ENCODE data around the gene LRRC8B.

LRRC8B gene

DNA sequence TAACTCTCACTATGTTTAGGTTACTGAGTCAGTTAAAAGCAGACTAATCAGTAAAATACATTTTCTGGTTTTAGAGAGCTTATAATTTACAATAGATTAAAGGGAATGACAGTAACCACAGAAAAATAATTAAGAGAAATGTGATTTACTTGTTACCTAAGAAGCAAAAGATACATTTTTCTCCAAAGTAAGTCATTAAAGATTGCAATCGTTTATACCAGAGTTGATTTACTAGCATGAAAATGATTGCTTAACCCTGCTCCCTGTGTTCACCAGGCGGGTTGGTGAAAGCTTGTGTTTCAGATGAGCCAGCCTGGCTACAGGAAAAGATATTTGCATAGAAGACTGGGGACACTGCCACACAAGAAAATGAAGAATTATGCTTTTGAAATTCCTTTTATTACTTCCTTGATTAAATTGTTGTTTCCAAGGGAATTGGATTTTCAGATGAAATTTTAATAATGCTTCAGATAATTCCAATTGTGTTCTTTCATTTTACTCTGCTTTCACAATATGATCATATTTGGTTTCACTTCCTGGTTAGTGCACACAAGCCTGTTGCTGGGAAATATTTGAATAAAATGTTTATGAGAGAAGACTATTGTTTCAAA is 27.9 kb downstream of the LRRC8B start:
- peak overlapping the region; percentile 80 for H3K27ac ChIP-seq
- TF ChIP-seq CTCF (conservative IDR thresholded peaks at IDR 0.05) = no peak

GRCh38 chr1:89553157-89553556 is 28.5 kb downstream of the LRRC8B start:
- H3K27ac ChIP-seq = peak overlapping the region; percentile 80

GRCh38 chr1:89555550-89555949 is 30.9 kb downstream of the LRRC8B start:
- H3K27ac ChIP-seq = peak overlapping the region; percentile 80; the same call in 1 of the 2 replicates
- TF ChIP-seq CTCF (conservative IDR thresholded peaks at IDR 0.05) = no peak

More at GRCh38 chr1:89553157-89553556, 28.5 kb downstream of the LRRC8B start:
- no peak for TF ChIP-seq CTCF (conservative IDR thresholded peaks at IDR 0.05)

DNA sequence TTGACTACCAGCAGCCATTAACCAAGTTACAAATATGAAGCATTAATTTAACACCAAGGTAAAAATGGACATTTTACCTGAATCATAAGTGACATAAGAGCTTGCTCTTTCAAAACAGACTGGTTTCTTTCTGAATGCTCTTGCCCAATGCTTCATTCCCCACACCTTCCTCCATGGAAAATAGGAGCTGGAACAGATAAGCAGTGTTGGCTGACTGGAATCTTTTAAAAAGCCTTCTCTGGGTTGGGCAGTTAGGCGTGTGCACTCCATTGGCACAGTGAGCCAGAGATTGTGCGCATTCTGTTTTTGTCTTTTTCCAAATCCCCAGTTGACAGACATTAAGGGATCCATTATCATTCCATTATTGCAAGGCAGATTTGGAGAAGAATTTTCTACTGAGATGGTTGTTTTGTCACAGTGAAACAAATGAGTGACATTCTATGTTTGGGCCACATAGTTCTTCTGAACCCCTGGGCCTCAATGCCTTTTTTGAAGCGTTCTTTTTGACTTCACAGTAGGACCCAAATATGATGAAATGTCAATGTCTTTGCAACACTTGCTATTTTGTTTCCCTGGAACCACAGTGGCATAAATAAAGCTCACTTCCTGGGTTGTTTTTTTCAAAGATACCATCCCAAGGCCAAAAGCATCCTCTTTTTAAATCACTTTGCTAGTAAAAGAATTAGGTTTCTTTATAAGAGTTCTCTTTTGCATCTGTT is 32.3 kb downstream of the LRRC8B start:
- no peak for TF ChIP-seq CTCF (conservative IDR thresholded peaks at IDR 0.05)
- H3K27ac ChIP-seq = no peak overlapping the region

DNA sequence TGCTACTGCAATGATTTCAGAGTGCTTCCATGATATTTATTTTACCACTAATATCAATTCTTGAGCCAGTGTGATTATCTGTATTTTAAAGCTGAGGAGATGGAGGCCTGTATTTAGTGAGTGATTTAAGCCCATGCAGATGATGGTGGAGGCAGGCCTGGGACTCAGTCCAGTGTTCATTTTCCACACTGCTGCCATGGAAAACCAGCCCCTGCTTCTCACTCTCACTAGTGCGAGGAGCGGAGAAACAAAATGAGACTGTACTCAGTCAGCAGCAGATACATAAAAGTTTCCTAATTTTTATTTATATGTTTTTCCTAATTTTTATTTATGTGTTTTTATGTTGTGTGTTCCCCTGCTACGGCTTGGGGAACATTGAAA is 32.8 kb downstream of the LRRC8B start:
- TF ChIP-seq CTCF (conservative IDR thresholded peaks at IDR 0.05) = no peak

DNA sequence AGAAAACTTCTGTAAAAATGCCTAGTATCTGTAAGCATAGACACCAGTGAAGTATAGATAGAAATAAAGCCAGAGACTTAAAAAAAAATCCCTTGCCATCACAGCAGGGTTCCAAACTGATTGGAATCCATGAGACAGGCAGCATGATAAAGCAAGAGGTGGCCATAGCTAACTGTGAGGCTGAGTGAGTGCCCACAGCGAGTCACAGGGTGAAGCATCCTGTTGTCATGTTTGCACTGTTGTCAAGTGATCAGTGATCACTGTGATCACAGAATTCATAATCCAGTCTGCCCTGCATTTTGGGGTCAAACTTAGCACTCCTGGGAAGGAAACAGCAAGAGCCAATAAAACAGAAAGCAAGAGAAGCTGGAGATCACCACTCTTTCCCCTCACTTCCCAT is 33.3 kb downstream of the LRRC8B start:
- TF ChIP-seq CTCF (conservative IDR thresholded peaks at IDR 0.05) = no peak
- no peak overlapping the region for H3K27ac ChIP-seq

More for the DNA sequence above, 32.8 kb downstream of the LRRC8B start:
- no peak overlapping the region for H3K27ac ChIP-seq

- H3K27ac ChIP-seq = peak overlapping the region; percentile 11
- TF ChIP-seq CTCF (conservative IDR thresholded peaks at IDR 0.05) = no peak
Measured at GRCh38 chr1:89563957-89564604, 39.5 kb downstream of the LRRC8B start.

Measured in VCaP (cell line).